IMR-90 (cell line): ENCODE results near the gene AANAT. TPM values are rescaled to one million over a fixed set of nuclear protein-coding genes. Genes with fewer than 3 reads are reported as not detected.

ENCODE experiments used
- ATAC-seq: fragments of 200-7000 bp; cut with Tn5 transposase; 2 replicates; pipeline ENCODE4 v1.9.1; 2020; ENCODE audit warnings: low read depth, mild to moderate bottlenecking, moderate library complexity
- BruUV-seq: library from RNA; stranded (reverse); fragments of 400-500 nt; replicated peaks from 2 replicates; lab custom pipeline; 2021; lab: Mats Ljungman, UMichigan
- CTCF ChIA-PET: fragments of 300-600 bp; formaldehyde crosslinking; extraction: SDS; loops from one replicate; lab custom pipeline; 2021; ENCODE audit warnings: antibody characterized with exemption; lab: Yijun Ruan, JAX
- POLR2A ChIA-PET: fragments of 300-600 bp; sonication (Branson Sonifier 250); formaldehyde crosslinking; loops from one replicate; lab custom pipeline; 2022; ENCODE audit warnings: antibody characterized with exemption; ENCODE audit not compliant: unreplicated experiment; lab: Charles Lee
- DNase-seq: peaks from one replicate; pipeline ENCODE4 v3.0.0; 2013
- H2AFZ ChIP-seq: replicated peaks from 2 replicates; pipeline ENCODE3; 2013; ENCODE audit warnings: low read length, mild to moderate bottlenecking; ENCODE audit not compliant: poor library complexity
- H2AK5ac ChIP-seq: 2 replicates; pipeline ENCODE4 v1.6.1; 2013; ENCODE audit warnings: low read depth, low read length, inconsistent platforms
- H2AK9ac ChIP-seq: replicated peaks from 2 replicates; pipeline ENCODE3; 2013; ENCODE audit warnings: mild to moderate bottlenecking, low read depth, low read length, moderate library complexity; ENCODE audit not compliant: poor library complexity
- H2BK120ac ChIP-seq: 2 replicates; pipeline ENCODE4 v1.6.1; 2013; ENCODE audit warnings: low read depth, low read length, inconsistent platforms
- H2BK15ac ChIP-seq: 3 replicates; pipeline ENCODE4 v1.6.1; 2013; ENCODE audit warnings: low read depth, low read length, inconsistent platforms
- H2BK20ac ChIP-seq: 2 replicates; pipeline ENCODE4 v1.6.1; 2013; ENCODE audit warnings: low read depth, mild to moderate bottlenecking, inconsistent platforms, low read length, moderate library complexity
- H2BK5ac ChIP-seq: 2 replicates; pipeline ENCODE4 v1.6.1; 2013; ENCODE audit warnings: mild to moderate bottlenecking, low read depth, low read length, inconsistent platforms; ENCODE audit not compliant: poor library complexity, severe bottlenecking
- H3K14ac ChIP-seq: replicated peaks from 2 replicates; pipeline ENCODE4 v1.6.1; 2013; ENCODE audit warnings: low read depth, low read length, inconsistent platforms
- H3K18ac ChIP-seq: 2 replicates; pipeline ENCODE4 v1.6.1; 2013; ENCODE audit warnings: low read depth, low read length, control low read depth
- H3K23ac ChIP-seq: 2 replicates; pipeline ENCODE4 v1.6.1; 2013; ENCODE audit warnings: low read depth, low read length, inconsistent platforms
- H3K27ac ChIP-seq: 2 replicates; pipeline ENCODE4 v1.5.1; 2013; ENCODE audit warnings: mild to moderate bottlenecking, control low read depth, low read length; ENCODE audit not compliant: insufficient read depth
- H3K27me3 ChIP-seq: 2 replicates; pipeline ENCODE4 v1.6.1; 2013; ENCODE audit warnings: low read length; ENCODE audit not compliant: control insufficient read depth, insufficient read depth
- H3K36me3 ChIP-seq: 2 replicates; pipeline ENCODE4 v1.6.1; 2013; ENCODE audit warnings: low read length, mixed read lengths; ENCODE audit not compliant: control insufficient read depth, insufficient read depth
- H3K4ac ChIP-seq: 2 replicates; pipeline ENCODE4 v1.6.1; 2013; ENCODE audit warnings: low read depth, low read length, inconsistent platforms
- H3K4me1 ChIP-seq: 2 replicates; pipeline ENCODE4 v1.6.1; 2013; ENCODE audit warnings: low read length, mixed read lengths; ENCODE audit not compliant: control insufficient read depth, insufficient read depth
- H3K4me2 ChIP-seq: 2 replicates; pipeline ENCODE4 v1.6.1; 2013; ENCODE audit warnings: low read depth, mild to moderate bottlenecking, control low read depth, low read length, moderate library complexity
- H3K4me3 ChIP-seq: 2 replicates; pipeline ENCODE4 v1.5.1; 2013; ENCODE audit warnings: low read depth, mild to moderate bottlenecking, control low read depth, low read length, moderate library complexity; ENCODE audit not compliant: insufficient read depth
- H3K56ac ChIP-seq: 2 replicates; pipeline ENCODE4 v1.6.1; 2013; ENCODE audit warnings: low read length, inconsistent platforms; ENCODE audit not compliant: insufficient read depth; ENCODE audit errors: extremely low read depth
- H3K79me1 ChIP-seq, 2 experiments: 2 replicates each; pipeline ENCODE4 v1.6.1; 2013; ENCODE audit warnings: low read length in 2 of 2, inconsistent platforms in 1 of 2, low read depth in 1 of 2
- H3K9ac ChIP-seq: 2 replicates; pipeline ENCODE4 v1.6.1; 2013; ENCODE audit warnings: low read depth, low read length, control low read depth
- H3K9me1 ChIP-seq: 2 replicates; pipeline ENCODE4 v1.6.1; 2013; ENCODE audit warnings: low read length, inconsistent platforms; ENCODE audit not compliant: insufficient read depth
- H3K9me3 ChIP-seq: 2 replicates; pipeline ENCODE4 v1.6.1; 2013; ENCODE audit warnings: low read length; ENCODE audit not compliant: control insufficient read depth, insufficient read depth
- H4K20me1 ChIP-seq: 2 replicates; pipeline ENCODE4 v1.6.1; 2013; ENCODE audit warnings: low read length, inconsistent platforms; ENCODE audit not compliant: insufficient read depth
- H4K5ac ChIP-seq: 2 replicates; pipeline ENCODE4 v1.6.1; 2013; ENCODE audit warnings: mild to moderate bottlenecking, low read depth, low read length, control low read depth
- H4K8ac ChIP-seq, 2 experiments: 2 replicates each; pipeline ENCODE4 v1.6.1; 2013; ENCODE audit warnings: low read depth in 2 of 2, low read length in 2 of 2, control low read depth in 1 of 2, inconsistent platforms in 1 of 2
- H4K91ac ChIP-seq: 2 replicates; pipeline ENCODE4 v1.6.1; 2013; ENCODE audit warnings: low read depth, low read length, inconsistent platforms; ENCODE audit not compliant: insufficient read depth
- CEBPB ChIP-seq: IDR thresholded peaks from 2 replicates; pipeline ENCODE4 v1.6.1; 2012; ENCODE audit warnings: low read depth, low read length, improper control_type of control experiment
- FOS ChIP-seq: fragments of 150-350 bp; IDR thresholded peaks from 2 replicates; pipeline ENCODE4 v1.6.1; 2016; ENCODE audit warnings: low read depth, low read length
- MXI1 ChIP-seq: IDR thresholded peaks from 2 replicates; pipeline ENCODE4 v1.6.1; 2012; ENCODE audit warnings: low read depth, mild to moderate bottlenecking, low read length, moderate library complexity, borderline replicate concordance
- NFE2L2 ChIP-seq: fragments of 150-350 bp; IDR thresholded peaks from 2 replicates; pipeline ENCODE4 v1.6.1; 2016; ENCODE audit warnings: low read depth, mild to moderate bottlenecking, low read length
- RAD21 ChIP-seq: IDR thresholded peaks from 2 replicates; pipeline ENCODE4 v1.6.1; 2012; ENCODE audit warnings: low read length, improper control_type of control experiment
- USF2 ChIP-seq: fragments of 150-350 bp; IDR thresholded peaks from 2 replicates; pipeline ENCODE4 v1.6.1; 2017; ENCODE audit warnings: mild to moderate bottlenecking, antibody characterized with exemption, low read length, low read depth
- WGBS, 2 experiments: methylation state at CpG; one replicate each; pipeline versions ENCODE4 v1.1.5 to v1.1.7; 2013; ENCODE audit warnings: missing lambda C conversion rate in 2 of 2; ENCODE audit not compliant: insufficient read length in 1 of 2; ENCODE audit errors: extremely low coverage in 2 of 2; 5-methylcytosine and 5-hydroxymethylcytosine counted together
- dilution Hi-C: fragments of 300-500 bp; cut with HindIII; formaldehyde crosslinking; loops from one replicate; pipeline ENCODE4 v1.14.3; 2018; ENCODE audit warnings: low sequenced_read_pairs; ENCODE audit not compliant: unreplicated experiment
- in situ Hi-C: fragments of 300-500 bp; cut with MboI; formaldehyde crosslinking; loops from 3 replicates; pipeline ENCODE4 v1.14.3; 2019; ENCODE audit warnings: low sequenced_read_pairs, inconsistent platforms, mixed read lengths
- intact Hi-C: fragments of 100-400 bp; cut with micrococcal nuclease; formaldehyde crosslinking; loops from 2 replicates; pipeline ENCODE4 v1.10.0; 2022
- polyA plus RNA-seq, 3 experiments: library from polyadenylated mRNA; depleted of rRNA; stranded (reverse); fragments of >200 nt; gene quantifications; 2 replicates each; pipeline ENCODE4 v1.2.3, GENCODE V29; 2012; ENCODE audit warnings: low replicate concordance in 1 of 3
- total RNA-seq: library from RNA; depleted of rRNA; stranded (reverse); fragments of >200 nt; gene quantifications from 2 replicates; pipeline ENCODE4 v1.2.3, GENCODE V29; 2012

Gene AANAT
- total and polyA plus RNA-seq, 2 of the 4 experiments (the other 2 are of a cell fraction) = 0.21 TPM; not detected in 1

GRCh38 chr17:76492123-76492988 lies 25.0 kb downstream of the AANAT start:
- no peak for DNase-seq
- H3K27ac ChIP-seq = peak overlapping the region; percentile 70
- H3K56ac ChIP-seq = no peak overlapping the region
- TF ChIP-seq FOS = no peak
- no peak for TF ChIP-seq RAD21
- TF ChIP-seq NFE2L2 = no peak
- TF ChIP-seq CEBPB = no peak
- TF ChIP-seq USF2 = no peak
- no peak for TF ChIP-seq MXI1
- peak overlapping the region; percentile 35 for H3K18ac ChIP-seq
- WGBS, 2 experiments = 100% methylated on average over 1 of the region's 11 CpGs; no CpG with 5 or more reads in 1 of the 2 experiments
- H4K8ac ChIP-seq = peak overlapping the region; percentile 74 to 93; a peak in 3 of 4 replicates
- H3K23ac ChIP-seq = 0 out of 2 replicates have a peak overlapping the region, but pooled peaks have one; percentile 74
- no peak for ATAC-seq
- H4K5ac ChIP-seq = peak overlapping the region; percentile 70
- H4K20me1 ChIP-seq = no peaks in the 10 kb centered on the region
- no peaks in the 10 kb centered on the region for H3K36me3 ChIP-seq
- dilution Hi-C loops (no loop called here), intact Hi-C loops (no loop called here), in situ Hi-C loops (no loop called here)
- H2BK120ac ChIP-seq = peak overlapping the region; percentile 79; the same call in 1 of the 2 replicates
- H3K9me3 ChIP-seq = no peaks in the 10 kb centered on the region
- POLR2A ChIA-PET = no interaction called here
- H3K4ac ChIP-seq = peak overlapping the region; percentile 75
- no TSS peak for BruUV-seq
- H3K4me3 ChIP-seq = no peak overlapping the region
- H2BK15ac ChIP-seq = 0 out of 3 replicates have a peak overlapping the region, but pooled peaks have one; percentile 61
- H3K4me1 ChIP-seq = peaks cover 15% of the 10 kb centered on the region
- CTCF ChIA-PET = interaction anchor here (1.0 kb wide), 1 partner anchor 31 kb away, joined by 3 read pairs; no protein-coding TSS in a partner anchor
- peak overlapping the region; percentile 87 for H2AK5ac ChIP-seq
- H3K27me3 ChIP-seq = no peaks in the 10 kb centered on the region
- H2AK9ac ChIP-seq = peak overlapping the region; percentile 90
- peak overlapping the region; percentile 20; the same call in 1 of the 2 replicates for H2BK20ac ChIP-seq
- H3K79me1 ChIP-seq = peaks cover 0 to 7% of the 10 kb centered on the region in 2 experiments; a peak in 3 of 4 replicates
- H4K91ac ChIP-seq = peak overlapping the region; percentile 86
- peak overlapping the region; percentile 78 for H2BK5ac ChIP-seq
- H2AFZ ChIP-seq = peak overlapping the region; percentile 87
- H3K4me2 ChIP-seq = peak overlapping the region; percentile 26; the same call in 1 of the 2 replicates
- H3K9me1 ChIP-seq = peaks cover 1% of the 10 kb centered on the region; the same call in 1 of the 2 replicates
- H3K14ac ChIP-seq = peak overlapping the region; percentile 91
- H3K9ac ChIP-seq = no peak overlapping the region
